Psoas muscle (tissue), 8 donors: ENCODE measurements around the gene SERINC2. TPM values are rescaled to one million over a fixed set of nuclear protein-coding genes. Genes with fewer than 3 reads are reported as not detected.

Source experiments
- ATAC-seq, 4 donors: fragments of 200-7000 bp; cut with Tn5 transposase; one replicate each; pipeline ENCODE4 v1.9.1; 2020; ENCODE audit warnings: moderate library complexity in 3 of 4, mild to moderate bottlenecking in 2 of 4
- DNase-seq, 2 donors: peaks; one replicate each; pipeline ENCODE4 v3.0.0-alpha.2; 2020
- H3K27ac ChIP-seq: fragments of 200-600 bp; one replicate; pipeline ENCODE4 v1.8.0; 2022
- H3K27me3 ChIP-seq, 3 donors: fragments of 200-600 bp in 1 of 3; one replicate each; pipeline versions ENCODE4 v1.6.1 to v1.8.0; 2013 to 2022; ENCODE audit warnings: low read length in 2 of 3, mild to moderate bottlenecking in 2 of 3, moderate library complexity in 1 of 3; ENCODE audit not compliant: insufficient read depth in 3 of 3
- H3K36me3 ChIP-seq, 2 donors: fragments of 200-600 bp in 1 of 2; one replicate each; pipeline versions ENCODE4 v1.6.1 to v1.8.0; 2013 to 2022; ENCODE audit warnings: low read depth in 1 of 2, mild to moderate bottlenecking in 1 of 2, moderate library complexity in 1 of 2; ENCODE audit not compliant: insufficient read depth in 1 of 2
- H3K4me1 ChIP-seq: fragments of 200-600 bp; one replicate; pipeline ENCODE4 v1.8.0; 2022
- H3K4me3 ChIP-seq: fragments of 200-600 bp; one replicate; pipeline ENCODE4 v1.8.0; 2022; ENCODE audit warnings: mild to moderate bottlenecking
- H3K9me3 ChIP-seq: fragments of 200-600 bp; one replicate; pipeline ENCODE4 v1.8.0; 2022
- WGBS, 3 donors: extraction: QIAGEN DNeasy Blood & Tissue Kit; methylation state at CpG; one replicate each; pipeline versions ENCODE4 v1.1.6 to v1.1.7; 2013; 5-methylcytosine and 5-hydroxymethylcytosine counted together
- intact Hi-C, 2 donors: fragments of 100-400 bp; cut with DNase I; formaldehyde crosslinking; loops; one replicate each; pipeline versions ENCODE4 v1.11.0 to v1.14.2; 2022
- polyA plus RNA-seq, 3 donors: library from polyadenylated mRNA; stranded (reverse); fragments of 200-250 nt; gene quantifications; one replicate each; pipeline ENCODE4 v1.2.3, GENCODE V29; 2013
- total RNA-seq, 4 donors: library from RNA; stranded (reverse); fragmentation: NEBNext Ultra II Directional in 2 of 4; extraction: Animal tissue kit (Norgen Biotek cat#: 25700) in 2 of 4; gene quantifications; one replicate each; pipeline versions ENCODE4 v1.2.1 to v1.2.4, GENCODE V29; 2021 to 2023
- TF ChIP-seq, protein P1 (sequence below): fragments of 200-600 bp; IDR thresholded peaks from one replicate; pipeline ENCODE4 v1.8.0; 2022; ENCODE audit warnings: antibody characterized with exemption
- donor health status: healthy with polysubstance abuse.
- donor health status: DM: no; HTN: no; CAD: no; lungs with moderate emphysema.
- donor health status: Bipolar disorder and iron deficiency.
- donor health status: healthy.
- donor health status: DM: yes; HTN: yes; CAD: no.
- donor health status: DM: no; HTN: no; CAD: no.
- donor health status: DM: no; HTN: no; CAD: no.
- donor health status: DM: yes; HTN: yes; CAD: no.

The SERINC2 gene
- total and polyA plus RNA-seq, 7 donors: 13.4 to 93.4 (median 33.5) TPM

DNA sequence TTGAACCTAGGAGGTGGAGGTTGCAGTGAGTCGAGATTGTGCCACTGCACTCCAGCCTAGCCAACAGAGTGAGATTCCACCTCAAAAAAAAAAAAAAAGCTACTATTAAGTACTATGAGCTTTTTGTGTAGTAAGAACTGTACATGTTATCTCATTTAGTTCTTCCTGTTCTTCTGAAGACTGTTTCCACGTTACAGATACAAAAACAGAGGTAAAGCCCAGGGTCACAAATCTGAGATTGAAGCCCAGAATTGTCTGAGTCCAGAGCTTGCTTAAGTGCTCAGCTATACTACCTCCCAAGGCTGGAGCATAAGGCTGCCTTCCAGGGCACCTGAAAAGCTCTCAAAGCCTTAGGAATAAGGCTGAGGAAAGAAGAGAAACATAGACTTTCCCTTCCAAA lies 43.0 kb upstream of the SERINC2 start:
- H3K4me1 ChIP-seq: peaks cover 57% of the 10 kb centered on the region
- H3K27me3 ChIP-seq: no peaks in the 10 kb centered on the region
- H3K4me3 ChIP-seq: peak overlapping the region; percentile 70
- no peak for ATAC-seq
- peaks cover 0 to 36% of the 10 kb centered on the region in 2 donors for H3K36me3 ChIP-seq
- DNase-seq: no peak
- TF ChIP-seq, protein P1, sequence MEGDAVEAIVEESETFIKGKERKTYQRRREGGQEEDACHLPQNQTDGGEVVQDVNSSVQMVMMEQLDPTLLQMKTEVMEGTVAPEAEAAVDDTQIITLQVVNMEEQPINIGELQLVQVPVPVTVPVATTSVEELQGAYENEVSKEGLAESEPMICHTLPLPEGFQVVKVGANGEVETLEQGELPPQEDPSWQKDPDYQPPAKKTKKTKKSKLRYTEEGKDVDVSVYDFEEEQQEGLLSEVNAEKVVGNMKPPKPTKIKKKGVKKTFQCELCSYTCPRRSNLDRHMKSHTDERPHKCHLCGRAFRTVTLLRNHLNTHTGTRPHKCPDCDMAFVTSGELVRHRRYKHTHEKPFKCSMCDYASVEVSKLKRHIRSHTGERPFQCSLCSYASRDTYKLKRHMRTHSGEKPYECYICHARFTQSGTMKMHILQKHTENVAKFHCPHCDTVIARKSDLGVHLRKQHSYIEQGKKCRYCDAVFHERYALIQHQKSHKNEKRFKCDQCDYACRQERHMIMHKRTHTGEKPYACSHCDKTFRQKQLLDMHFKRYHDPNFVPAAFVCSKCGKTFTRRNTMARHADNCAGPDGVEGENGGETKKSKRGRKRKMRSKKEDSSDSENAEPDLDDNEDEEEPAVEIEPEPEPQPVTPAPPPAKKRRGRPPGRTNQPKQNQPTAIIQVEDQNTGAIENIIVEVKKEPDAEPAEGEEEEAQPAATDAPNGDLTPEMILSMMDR: no peak
- H3K27ac ChIP-seq: peak overlapping the region; percentile 96
- 31 to 66% (median 62%) methylated on average over 2 of the region's 2 CpGs for WGBS, 3 donors
- intact Hi-C loops: no loop called here
- H3K9me3 ChIP-seq: no peaks in the 10 kb centered on the region

DNA sequence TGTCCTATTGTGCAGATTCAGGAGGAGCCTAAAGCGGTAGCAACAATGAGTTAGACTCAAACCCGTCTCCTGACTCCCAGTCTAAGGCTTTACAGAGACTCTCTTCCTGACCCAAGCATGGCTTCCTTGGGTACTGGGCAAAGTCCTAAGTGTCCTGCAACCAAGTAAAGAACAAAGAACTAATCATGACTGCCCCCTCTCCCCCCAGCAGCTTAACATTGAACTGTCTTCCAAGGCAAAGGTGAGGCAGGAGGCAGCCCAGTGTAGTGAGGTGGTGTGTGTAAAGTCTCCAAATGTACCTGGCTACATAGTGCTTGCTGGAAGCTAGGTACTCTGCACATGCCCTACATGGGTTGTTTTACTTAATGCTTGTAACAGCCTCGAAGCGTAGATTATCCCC lies 42.4 kb upstream of the SERINC2 start:
- 56 to 70% (median 68%) methylated on average over 4 of the region's 4 CpGs for WGBS, 3 donors
- Histone ChIP-seq H3K4me3 (peak overlapping the region; percentile 70), H3K9me3 (no peaks in the 10 kb centered on the region), H3K27ac (peak overlapping the region; percentile 96), H3K36me3 (peaks cover 0 to 31% of the 10 kb centered on the region in 2 donors), H3K4me1 (peaks cover 56% of the 10 kb centered on the region), H3K27me3 (no peaks in the 10 kb centered on the region)
- ATAC-seq (no peak), DNase-seq (no peak)
- TF ChIP-seq, protein P1: no peak
- intact Hi-C loops: no loop called here

DNA sequence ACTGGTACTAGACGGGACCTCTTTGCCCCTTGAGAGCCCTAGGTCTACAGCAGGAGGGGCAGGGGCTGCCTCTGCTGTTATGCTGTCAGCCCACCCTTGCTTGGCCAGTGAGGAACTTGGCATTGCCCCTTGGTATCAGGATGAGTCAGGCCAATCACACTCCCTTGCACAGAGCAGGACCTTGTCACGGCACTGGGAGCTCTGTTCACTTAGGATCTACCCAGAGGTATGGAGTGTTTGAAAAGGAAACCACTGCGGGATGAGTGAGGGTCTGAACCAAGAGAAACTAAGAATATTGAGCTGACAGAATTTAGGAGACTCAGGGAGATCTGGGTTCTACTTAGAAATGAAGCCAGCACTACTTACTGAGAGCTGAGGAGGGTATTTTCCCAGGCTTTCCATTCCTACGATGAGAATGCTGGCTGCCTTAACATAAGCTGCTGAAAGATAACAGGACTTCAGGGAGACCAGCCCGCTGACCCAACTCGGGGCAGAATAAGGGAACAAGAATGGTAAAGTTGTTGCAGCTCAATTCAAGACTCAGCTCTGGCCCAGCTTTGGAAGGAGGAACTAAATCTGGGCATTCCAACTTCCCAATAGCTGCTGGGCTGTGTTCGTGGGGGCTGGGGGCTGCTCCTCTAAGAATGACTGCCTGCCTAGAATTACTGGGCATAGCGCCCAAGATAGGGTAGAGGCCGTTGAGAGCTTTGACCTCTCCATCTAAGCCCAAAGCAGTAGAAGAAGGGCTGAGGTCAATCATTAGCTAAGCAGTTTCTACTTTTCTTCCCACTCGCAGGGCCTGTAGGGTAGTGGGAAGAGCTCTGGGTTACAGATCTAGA lies 41.7 kb upstream of the SERINC2 start:
- H3K27me3 ChIP-seq: no peaks in the 10 kb centered on the region
- TF ChIP-seq, protein P1: no peak
- peaks cover 0 to 25% of the 10 kb centered on the region in 2 donors for H3K36me3 ChIP-seq
- H3K27ac ChIP-seq: peak overlapping the region; percentile 96
- peaks cover 49% of the 10 kb centered on the region for H3K4me1 ChIP-seq
- ATAC-seq: peak in 3 of 4 donors; percentile 9 to 21 (median 15)
- intact Hi-C loops: no loop called here
- DNase-seq: no peak
- no peaks in the 10 kb centered on the region for H3K9me3 ChIP-seq
- H3K4me3 ChIP-seq: peak overlapping the region; percentile 70
- WGBS, 3 donors: 29 to 42% (median 36%) methylated on average over 10 of the region's 10 CpGs

DNA sequence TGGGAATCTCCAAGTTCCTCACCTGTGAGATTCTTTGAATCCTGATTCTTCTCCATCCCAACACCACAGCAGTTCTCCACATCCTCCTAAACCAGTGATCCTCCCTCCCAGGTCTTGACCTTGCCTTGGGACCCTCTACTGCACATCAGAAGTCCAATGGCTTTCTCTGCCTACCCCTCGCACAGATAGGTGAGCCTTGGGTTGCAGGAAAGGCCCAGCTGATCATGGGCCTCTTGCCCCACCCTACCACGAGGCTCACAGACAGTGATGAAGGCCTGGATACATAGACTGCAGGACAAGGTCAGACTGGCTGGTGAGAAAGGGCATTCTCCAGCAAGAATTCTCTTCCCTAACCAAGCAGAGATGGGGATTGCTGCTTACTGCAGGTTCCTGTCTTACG lies 41.0 kb upstream of the SERINC2 start:
- TF ChIP-seq, protein P1: no peak
- Histone ChIP-seq H3K4me1 (peaks cover 49% of the 10 kb centered on the region), H3K27ac (peak overlapping the region; percentile 96), H3K27me3 (no peaks in the 10 kb centered on the region), H3K36me3 (peaks cover 0 to 18% of the 10 kb centered on the region in 2 donors), H3K4me3 (peak overlapping the region; percentile 70), H3K9me3 (no peaks in the 10 kb centered on the region)
- intact Hi-C loops: no loop called here
- DNase-seq (no peak), ATAC-seq (peak in 1 of 4 donors; percentile 7)
- 29 to 46% (median 39%) methylated on average over 3 of the region's 3 CpGs for WGBS, 3 donors
